Activated T-cell treated with anti-CD3 and anti-CD28 coated beads, Interleukin-2, amount 50 U/mL, for 72 hours (primary cell): ENCODE measurements around the gene MAN1A2. TPM values are rescaled to one million over a fixed set of nuclear protein-coding genes. Genes with fewer than 3 reads are reported as not detected.

ENCODE experiments used
- ATAC-seq, 2 donors: fragments of 150-1000 bp; cut with Tn5 transposase; replicated peaks in 1 of 2; 2 replicates each; pipeline ENCODE4 v1.10.0; 2021; ENCODE audit warnings: moderate library complexity in 2 of 2, mild to moderate bottlenecking in 1 of 2
- DNase-seq, 2 donors: peaks; one replicate each; pipeline ENCODE4 v3.0.0; 2021 to 2022; ENCODE audit warnings: mixed read lengths in 1 of 2
- H3K27ac Mint-ChIP-seq: one replicate; pipeline ENCODE4 v1.8.0; 2022; ENCODE audit warnings: mild to moderate bottlenecking, moderate library complexity, mixed read lengths
- H3K27me3 Mint-ChIP-seq: one replicate; pipeline ENCODE4 v1.8.0; 2022; ENCODE audit warnings: low read depth, mixed read lengths
- H3K36me3 Mint-ChIP-seq, 2 donors: one replicate each; pipeline ENCODE4 v1.8.0; 2022; ENCODE audit warnings: mixed read lengths in 2 of 2, mild to moderate bottlenecking in 1 of 2; ENCODE audit not compliant: insufficient read depth in 2 of 2
- H3K4me1 Mint-ChIP-seq: one replicate; pipeline ENCODE4 v1.8.0; 2022; ENCODE audit warnings: low read depth, mixed read lengths
- H3K4me3 Mint-ChIP-seq, 2 donors: one replicate each; pipeline ENCODE4 v1.8.0; 2022; ENCODE audit warnings: mild to moderate bottlenecking in 2 of 2, mixed read lengths in 2 of 2, moderate library complexity in 2 of 2
- H3K9me3 Mint-ChIP-seq, 2 donors: one replicate each; pipeline ENCODE4 v1.8.0; 2022; ENCODE audit warnings: mixed read lengths in 2 of 2
- total RNA-seq, 2 donors: library from RNA; stranded (reverse); gene quantifications; one replicate each; pipeline ENCODE4 v1.2.3, GENCODE V29; 2022

Gene MAN1A2
- total RNA-seq, 2 donors from 2014 or later = 27.6 to 29.1 TPM

GRCh38 chr1:117392771-117393170 is 25.5 kb downstream of the MAN1A2 start:
- DNase-seq (no peak), ATAC-seq (no peak)
- no peaks in the 10 kb centered on the region for H3K36me3 Mint-ChIP-seq
- H3K9me3 Mint-ChIP-seq = peaks cover 1 to 2% of the 10 kb centered on the region in 2 donors
- H3K27me3 Mint-ChIP-seq = no peaks in the 10 kb centered on the region
- H3K4me1 Mint-ChIP-seq = peaks cover 50% of the 10 kb centered on the region
- H3K27ac Mint-ChIP-seq = peak overlapping the region; percentile 43
- no peak overlapping the region for H3K4me3 Mint-ChIP-seq

DNA sequence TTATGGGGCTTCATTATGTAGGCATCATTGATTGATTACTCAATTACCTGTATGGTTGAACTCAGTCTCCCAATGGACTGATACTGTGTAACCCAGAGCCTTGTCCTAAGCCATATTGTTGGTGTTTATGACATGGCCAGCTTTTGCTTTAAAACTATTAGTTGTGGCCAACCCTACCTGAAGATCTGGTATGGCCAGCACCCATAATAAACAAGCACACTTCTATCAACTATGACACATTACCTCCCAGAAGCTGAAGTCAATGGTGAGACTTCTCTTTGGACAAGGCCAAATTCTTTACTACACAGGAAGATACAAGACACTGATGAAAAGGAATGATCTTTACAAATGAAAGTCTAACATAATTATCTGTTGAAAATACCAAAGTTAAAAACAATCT is 28.8 kb downstream of the MAN1A2 start:
- DNase-seq (no peak), ATAC-seq (no peak)
- Mint-ChIP-seq H3K4me3 (no peak overlapping the region), H3K36me3 (peaks cover 0 to 1% of the 10 kb centered on the region in 2 donors), H3K4me1 (peaks cover 35% of the 10 kb centered on the region), H3K27me3 (no peaks in the 10 kb centered on the region), H3K27ac (no peak overlapping the region), H3K9me3 (peaks cover 2 to 4% of the 10 kb centered on the region in 2 donors)

- H3K9me3 Mint-ChIP-seq = peaks cover 2 to 4% of the 10 kb centered on the region in 2 donors
- no peaks in the 10 kb centered on the region for H3K27me3 Mint-ChIP-seq
- H3K36me3 Mint-ChIP-seq = peaks cover 0 to 3% of the 10 kb centered on the region in 2 donors
- DNase-seq (no peak), ATAC-seq (no peak)
- H3K4me3 Mint-ChIP-seq = no peak overlapping the region
- no peak overlapping the region for H3K27ac Mint-ChIP-seq
- H3K4me1 Mint-ChIP-seq = peaks cover 31% of the 10 kb centered on the region
These were observed 29.4 kb downstream of the MAN1A2 start for GRCh38 chr1:117396636-117397035.

GRCh38 chr1:117398957-117399356 is 31.7 kb downstream of the MAN1A2 start:
- no peaks in the 10 kb centered on the region for H3K27me3 Mint-ChIP-seq
- DNase-seq = no peak
- H3K36me3 Mint-ChIP-seq = peaks cover 9 to 16% of the 10 kb centered on the region in 2 donors
- no peak overlapping the region for H3K27ac Mint-ChIP-seq
- H3K4me3 Mint-ChIP-seq = no peak overlapping the region
- peaks cover 6% of the 10 kb centered on the region in 2 donors for H3K9me3 Mint-ChIP-seq
- ATAC-seq = no peak
- H3K4me1 Mint-ChIP-seq = peaks cover 17% of the 10 kb centered on the region

GRCh38 chr1:117401761-117402160 is 34.5 kb downstream of the MAN1A2 start:
- peaks cover 11% of the 10 kb centered on the region for H3K4me1 Mint-ChIP-seq
- H3K27ac Mint-ChIP-seq = peak overlapping the region; percentile 78
- peaks cover 14 to 23% of the 10 kb centered on the region in 2 donors for H3K36me3 Mint-ChIP-seq
- no peaks in the 10 kb centered on the region for H3K27me3 Mint-ChIP-seq
- H3K4me3 Mint-ChIP-seq = no peak overlapping the region
- DNase-seq = no peak
- H3K9me3 Mint-ChIP-seq = peaks cover 6% of the 10 kb centered on the region in 2 donors
- no peak for ATAC-seq

- Mint-ChIP-seq H3K27me3 (no peaks in the 10 kb centered on the region), H3K4me1 (peaks cover 5% of the 10 kb centered on the region), H3K36me3 (peaks cover 14 to 23% of the 10 kb centered on the region in 2 donors), H3K27ac (no peak overlapping the region), H3K4me3 (no peak overlapping the region), H3K9me3 (peaks cover 4 to 6% of the 10 kb centered on the region in 2 donors)
- DNase-seq (no peak), ATAC-seq (no peak)
These were observed 36.3 kb downstream of the MAN1A2 start for GRCh38 chr1:117403597-117403996.

GRCh38 chr1:117405042-117405441 is 37.8 kb downstream of the MAN1A2 start:
- Mint-ChIP-seq H3K27me3 (no peaks in the 10 kb centered on the region), H3K9me3 (peaks cover 3 to 4% of the 10 kb centered on the region in 2 donors), H3K4me1 (no peaks in the 10 kb centered on the region), H3K36me3 (peaks cover 14 to 25% of the 10 kb centered on the region in 2 donors), H3K4me3 (no peak overlapping the region), H3K27ac (no peak overlapping the region)
- ATAC-seq (no peak), DNase-seq (no peak)

GRCh38 chr1:117412472-117412871 is 45.2 kb downstream of the MAN1A2 start:
- peaks cover 11% of the 10 kb centered on the region for H3K4me1 Mint-ChIP-seq
- H3K27me3 Mint-ChIP-seq = no peaks in the 10 kb centered on the region
- H3K9me3 Mint-ChIP-seq = no peaks in the 10 kb centered on the region
- H3K27ac Mint-ChIP-seq = no peak overlapping the region
- ATAC-seq (no peak), DNase-seq (no peak)
- H3K36me3 Mint-ChIP-seq = peaks cover 4 to 9% of the 10 kb centered on the region in 2 donors
- H3K4me3 Mint-ChIP-seq = no peak overlapping the region

- Mint-ChIP-seq H3K9me3 (no peaks in the 10 kb centered on the region), H3K27me3 (no peaks in the 10 kb centered on the region), H3K36me3 (peaks cover 4 to 9% of the 10 kb centered on the region in 2 donors), H3K4me1 (peaks cover 11% of the 10 kb centered on the region), H3K27ac (no peak overlapping the region), H3K4me3 (no peak overlapping the region)
- no peak for DNase-seq
- ATAC-seq = no peak
These were observed 46.2 kb downstream of the MAN1A2 start for GRCh38 chr1:117413412-117413811.

DNA sequence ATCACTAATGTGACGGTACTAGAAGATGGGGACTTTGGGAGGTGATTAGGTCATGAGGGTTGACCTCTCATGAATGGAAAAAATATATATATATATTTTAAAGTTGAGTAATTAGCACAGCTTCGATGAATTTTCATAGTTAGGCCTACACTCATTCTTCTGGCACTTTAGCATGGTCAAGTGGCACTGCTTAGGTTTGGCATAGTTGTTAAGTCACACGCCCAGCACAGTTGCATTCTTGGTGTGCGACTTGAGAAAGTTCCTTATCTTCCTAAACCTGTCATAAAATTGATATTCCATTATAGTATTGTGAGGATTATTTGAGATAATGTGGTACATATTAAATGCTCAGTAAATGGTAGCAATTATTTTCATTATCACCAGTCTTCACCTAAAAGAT is 47.7 kb downstream of the MAN1A2 start:
- DNase-seq (no peak), ATAC-seq (no peak)
- Mint-ChIP-seq H3K27ac (no peak overlapping the region), H3K9me3 (no peaks in the 10 kb centered on the region), H3K4me1 (peaks cover 11% of the 10 kb centered on the region), H3K27me3 (no peaks in the 10 kb centered on the region), H3K4me3 (no peak overlapping the region), H3K36me3 (peaks cover 4 to 7% of the 10 kb centered on the region in 2 donors)

- no peak for ATAC-seq
- Mint-ChIP-seq H3K9me3 (no peaks in the 10 kb centered on the region), H3K27me3 (no peaks in the 10 kb centered on the region), H3K4me1 (peaks cover 11% of the 10 kb centered on the region), H3K4me3 (no peak overlapping the region), H3K27ac (no peak overlapping the region), H3K36me3 (peaks cover 6 to 9% of the 10 kb centered on the region in 2 donors)
- DNase-seq = no peak
These were observed 48.8 kb downstream of the MAN1A2 start for GRCh38 chr1:117416004-117416403.

GRCh38 chr1:117416546-117417125 is 49.4 kb downstream of the MAN1A2 start:
- H3K27ac Mint-ChIP-seq = no peak overlapping the region
- ATAC-seq (no peak), DNase-seq (no peak)
- H3K9me3 Mint-ChIP-seq = no peaks in the 10 kb centered on the region
- peaks cover 6 to 9% of the 10 kb centered on the region in 2 donors for H3K36me3 Mint-ChIP-seq
- H3K4me1 Mint-ChIP-seq = peaks cover 11% of the 10 kb centered on the region
- H3K27me3 Mint-ChIP-seq = no peaks in the 10 kb centered on the region
- H3K4me3 Mint-ChIP-seq = no peak overlapping the region

GRCh38 chr1:117425050-117425734 is 57.9 kb downstream of the MAN1A2 start:
- Mint-ChIP-seq H3K27me3 (no peaks in the 10 kb centered on the region), H3K27ac (no peak overlapping the region), H3K4me1 (no peaks in the 10 kb centered on the region), H3K36me3 (peaks cover 15 to 28% of the 10 kb centered on the region in 2 donors), H3K9me3 (peaks cover 9% of the 10 kb centered on the region in 2 donors), H3K4me3 (no peak overlapping the region)
- ATAC-seq (no peak), DNase-seq (no peak)
